Calu3 (cell line): ENCODE measurements around the gene PLK5. TPM values are rescaled to one million over a fixed set of nuclear protein-coding genes. Genes with fewer than 3 reads are reported as not detected.
"Not testable (repeated sequence)": the region's sequence is repeated elsewhere in the genome, so short reads cannot be mapped to it uniquely, and the experiment has no call there.

Experiments used
- Bru-seq: library from RNA; stranded (reverse); fragments of 400-500 nt; gene quantifications from one replicate; lab custom pipeline; 2021; lab: Mats Ljungman, UMichigan
- BruChase-seq, 2 experiments: library from RNA; stranded (reverse); fragments of 400-500 nt; gene quantifications; one replicate each; lab custom pipeline; 2021; lab: Mats Ljungman, UMichigan
- BruUV-seq: library from RNA; stranded (reverse); fragments of 400-500 nt; replicated peaks from 2 replicates; lab custom pipeline; 2021; lab: Mats Ljungman, UMichigan
- CTCF ChIA-PET: fragments of 300-600 bp; sonication (Branson Sonifier 250); formaldehyde crosslinking; loops from one replicate; lab custom pipeline; 2022; ENCODE audit warnings: antibody characterized with exemption; lab: Charles Lee
- DNase-seq: peaks from one replicate; pipeline ENCODE4 v3.0.0; 2022
- H3K27ac Mint-ChIP-seq: one replicate; pipeline ENCODE4 v1.8.0; 2022; ENCODE audit warnings: mixed read lengths; ENCODE audit not compliant: unreplicated experiment
- H3K27me3 Mint-ChIP-seq: one replicate; pipeline ENCODE4 v1.8.0; 2022; ENCODE audit warnings: mixed read lengths; ENCODE audit not compliant: unreplicated experiment
- H3K36me3 Mint-ChIP-seq: one replicate; pipeline ENCODE4 v1.8.0; 2022; ENCODE audit warnings: mild to moderate bottlenecking, moderate library complexity, mixed read lengths; ENCODE audit not compliant: insufficient read depth, unreplicated experiment
- H3K4me1 Mint-ChIP-seq: one replicate; pipeline ENCODE4 v1.8.0; 2022; ENCODE audit warnings: mild to moderate bottlenecking, low read depth, mixed read lengths; ENCODE audit not compliant: unreplicated experiment
- H3K4me3 Mint-ChIP-seq: one replicate; pipeline ENCODE4 v1.8.0; 2022; ENCODE audit warnings: mild to moderate bottlenecking, low read depth, moderate library complexity, mixed read lengths; ENCODE audit not compliant: unreplicated experiment
- H3K9me3 Mint-ChIP-seq: one replicate; pipeline ENCODE4 v1.8.0; 2022; ENCODE audit warnings: low read depth, mixed read lengths; ENCODE audit not compliant: unreplicated experiment
- intact Hi-C: fragments of 100-400 bp; cut with micrococcal nuclease; formaldehyde crosslinking; loops from one replicate; pipeline ENCODE4 v1.10.0; 2022; ENCODE audit not compliant: unreplicated experiment
- long read RNA-seq: library from polyadenylated mRNA; stranded (forward); transcript quantifications from one replicate; pipeline ENCODE4 v2.0.0, GENCODE V29; 2022
- total RNA-seq: library from RNA; stranded (reverse); gene quantifications from 2 replicates; pipeline ENCODE4 v1.2.3, GENCODE V29; 2022
- TF ChIP-seq, protein P1 (sequence below): fragments of 200-600 bp; IDR thresholded peaks from one replicate; pipeline ENCODE4 v1.8.0; 2022; ENCODE audit warnings: antibody characterized with exemption; ENCODE audit not compliant: unreplicated experiment

Gene PLK5, protein sequence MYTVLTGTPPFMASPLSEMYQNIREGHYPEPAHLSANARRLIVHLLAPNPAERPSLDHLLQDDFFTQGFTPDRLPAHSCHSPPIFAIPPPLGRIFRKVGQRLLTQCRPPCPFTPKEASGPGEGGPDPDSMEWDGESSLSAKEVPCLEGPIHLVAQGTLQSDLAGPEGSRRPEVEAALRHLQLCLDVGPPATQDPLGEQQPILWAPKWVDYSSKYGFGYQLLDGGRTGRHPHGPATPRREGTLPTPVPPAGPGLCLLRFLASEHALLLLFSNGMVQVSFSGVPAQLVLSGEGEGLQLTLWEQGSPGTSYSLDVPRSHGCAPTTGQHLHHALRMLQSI
- total RNA-seq (not detected in 2 replicates), Bru-seq, nascent RNA (not detected), BruChase-seq, experiment 1, labeled RNA remaining after a 6-hour chase (not detected), BruChase-seq, experiment 2, labeled RNA remaining after a 2-hour chase (not detected)
- long read RNA-seq, partial matches to known transcripts: 0 of 1 reads
- long read RNA-seq, other reads (novel, unspliced or antisense): 1 of 1 reads

DNA sequence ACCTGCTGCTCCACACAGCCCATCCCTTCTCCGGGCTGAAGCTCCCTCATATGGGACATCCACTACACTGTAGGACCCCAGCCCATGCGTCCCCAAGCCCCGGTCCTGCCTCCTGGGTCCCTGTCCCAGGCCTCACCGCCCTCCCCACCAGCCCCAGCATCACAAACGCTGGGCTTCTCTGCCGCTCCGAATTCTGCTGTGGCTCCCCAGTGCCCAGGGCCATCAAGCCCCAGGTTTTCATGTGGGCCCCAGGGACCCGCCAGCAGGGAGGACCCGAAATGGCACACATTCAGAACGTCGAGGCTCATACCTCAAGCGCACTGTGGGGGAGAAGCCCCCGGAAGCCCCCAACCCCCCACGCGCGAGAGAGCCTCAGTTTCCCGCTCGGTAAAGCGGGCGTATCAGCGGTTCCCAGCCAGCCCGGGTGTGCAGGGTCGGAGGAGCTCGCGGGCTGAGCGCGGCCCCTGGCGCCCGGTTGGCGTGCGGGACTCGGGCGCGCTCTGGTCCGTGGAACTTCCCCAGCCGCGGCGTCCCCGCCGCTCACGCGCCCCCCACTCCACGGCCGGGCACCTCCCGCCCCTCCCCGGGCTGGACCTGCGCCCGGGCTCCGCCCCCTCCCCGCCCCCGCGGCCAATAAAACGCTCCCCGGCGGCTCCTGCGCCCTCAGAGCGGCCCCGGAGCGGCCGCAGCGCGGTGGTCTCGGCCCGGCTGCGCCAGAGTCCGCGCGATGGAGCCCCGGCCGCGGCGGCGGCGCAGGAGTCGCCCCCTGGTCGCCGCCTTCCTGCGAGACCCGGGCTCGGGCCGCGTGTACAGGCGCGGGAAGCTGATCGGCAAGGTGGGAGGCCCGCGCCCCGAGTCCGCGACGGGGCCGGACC is at the start of gene PLK5:
PLK5 (plus strand) TSS at position 666 of the 875 bp plus-strand sequence. CDS start 2,920 bp downstream, outside the sequence.
- no peak within 1 kb of the TSS for H3K27ac Mint-ChIP-seq
- TF ChIP-seq, protein P1, sequence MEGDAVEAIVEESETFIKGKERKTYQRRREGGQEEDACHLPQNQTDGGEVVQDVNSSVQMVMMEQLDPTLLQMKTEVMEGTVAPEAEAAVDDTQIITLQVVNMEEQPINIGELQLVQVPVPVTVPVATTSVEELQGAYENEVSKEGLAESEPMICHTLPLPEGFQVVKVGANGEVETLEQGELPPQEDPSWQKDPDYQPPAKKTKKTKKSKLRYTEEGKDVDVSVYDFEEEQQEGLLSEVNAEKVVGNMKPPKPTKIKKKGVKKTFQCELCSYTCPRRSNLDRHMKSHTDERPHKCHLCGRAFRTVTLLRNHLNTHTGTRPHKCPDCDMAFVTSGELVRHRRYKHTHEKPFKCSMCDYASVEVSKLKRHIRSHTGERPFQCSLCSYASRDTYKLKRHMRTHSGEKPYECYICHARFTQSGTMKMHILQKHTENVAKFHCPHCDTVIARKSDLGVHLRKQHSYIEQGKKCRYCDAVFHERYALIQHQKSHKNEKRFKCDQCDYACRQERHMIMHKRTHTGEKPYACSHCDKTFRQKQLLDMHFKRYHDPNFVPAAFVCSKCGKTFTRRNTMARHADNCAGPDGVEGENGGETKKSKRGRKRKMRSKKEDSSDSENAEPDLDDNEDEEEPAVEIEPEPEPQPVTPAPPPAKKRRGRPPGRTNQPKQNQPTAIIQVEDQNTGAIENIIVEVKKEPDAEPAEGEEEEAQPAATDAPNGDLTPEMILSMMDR: no peak
- CTCF ChIA-PET: no interaction called here
- intact Hi-C loops: no loop called here
- no peak within 1 kb of the TSS for H3K4me3 Mint-ChIP-seq
- H3K4me1 Mint-ChIP-seq: peaks cover 7% of the 10 kb centered on the region
- BruUV-seq: no TSS peak
- no peaks in the 10 kb centered on the region for H3K36me3 Mint-ChIP-seq
- DNase-seq: no peak
- H3K9me3 Mint-ChIP-seq: no peaks in the 10 kb centered on the region
- H3K27me3 Mint-ChIP-seq: peaks cover 44% of the 10 kb centered on the region

DNA sequence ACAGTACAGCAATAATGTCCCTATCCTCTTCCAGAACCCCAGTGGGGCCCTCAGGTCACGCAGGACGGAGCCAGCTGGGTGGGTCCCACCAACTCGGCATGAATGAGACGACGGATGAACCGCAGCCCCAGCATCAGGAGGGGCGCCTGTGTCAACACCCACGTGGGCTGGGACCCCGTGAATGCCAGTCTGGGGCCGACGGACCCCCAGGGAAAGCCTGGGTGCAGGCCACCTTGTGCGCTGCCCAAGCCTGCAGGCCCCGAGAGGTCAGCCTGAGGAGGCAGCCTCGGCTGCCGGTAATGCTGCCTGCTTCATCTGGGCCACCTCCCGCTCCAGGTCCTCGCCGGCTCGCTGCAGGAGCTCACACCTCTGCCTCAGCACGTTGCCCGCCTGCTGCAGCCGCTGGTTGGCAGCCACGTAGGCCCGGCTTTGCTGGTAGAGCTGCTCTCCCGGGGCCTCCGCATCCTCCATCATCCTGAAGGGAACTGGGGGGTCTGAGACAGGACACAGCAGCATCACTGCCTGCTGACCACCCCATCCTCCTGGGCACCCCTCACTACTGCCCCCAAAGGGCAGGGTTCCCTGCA is 49.0 kb upstream of the PLK5 start:
- CTCF ChIA-PET: no interaction called here
- H3K27ac Mint-ChIP-seq: no peak overlapping the region
- H3K9me3 Mint-ChIP-seq: no peaks in the 10 kb centered on the region
- H3K4me3 Mint-ChIP-seq: no peak overlapping the region
- TF ChIP-seq, protein P1: no peak
- no TSS peak for BruUV-seq
- DNase-seq: no peak
- peaks cover 39% of the 10 kb centered on the region for H3K36me3 Mint-ChIP-seq
- H3K27me3 Mint-ChIP-seq: peaks cover 1% of the 10 kb centered on the region
- intact Hi-C loops: no loop called here
- H3K4me1 Mint-ChIP-seq: no peaks in the 10 kb centered on the region

DNA sequence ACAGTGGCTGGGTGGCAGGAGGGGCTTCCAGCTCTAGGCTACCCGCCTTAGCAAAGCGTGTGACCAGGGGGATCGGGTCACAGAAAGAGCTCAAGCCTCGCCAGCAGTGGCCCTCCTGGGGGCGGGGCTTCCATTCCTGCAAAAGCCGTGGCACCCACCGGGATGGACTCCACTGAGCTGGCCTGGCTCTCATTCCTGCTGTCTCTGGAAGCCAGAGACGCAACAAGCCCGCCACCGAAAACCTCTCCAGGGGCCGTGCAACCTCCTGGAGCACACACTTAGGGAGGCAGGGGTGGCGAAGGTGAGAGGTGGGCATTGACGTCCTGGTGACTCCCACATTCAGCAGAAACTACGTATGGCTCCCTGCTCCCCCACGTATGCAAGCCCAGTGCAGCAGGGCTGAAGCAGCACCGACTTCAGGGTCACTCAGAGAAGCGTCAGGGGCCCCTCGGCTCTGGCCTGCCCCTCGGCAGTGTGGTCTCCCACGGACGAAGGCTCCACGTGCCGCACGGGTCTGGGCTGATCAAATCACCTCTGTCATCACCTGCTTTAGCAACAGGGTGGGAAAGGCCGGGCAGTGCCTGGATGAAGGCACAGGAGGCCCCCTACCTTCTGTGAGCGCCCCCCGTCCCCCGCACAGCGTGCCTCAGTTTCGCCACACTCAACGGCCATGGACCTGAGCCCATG is 48.0 kb upstream of the PLK5 start:
- H3K4me1 Mint-ChIP-seq: no peaks in the 10 kb centered on the region
- no peak overlapping the region for H3K27ac Mint-ChIP-seq
- DNase-seq: no peak
- H3K27me3 Mint-ChIP-seq: peaks cover 12% of the 10 kb centered on the region
- TF ChIP-seq, protein P1: no peak
- no peak overlapping the region for H3K4me3 Mint-ChIP-seq
- H3K9me3 Mint-ChIP-seq: no peaks in the 10 kb centered on the region
- BruUV-seq: no TSS peak
- peaks cover 33% of the 10 kb centered on the region for H3K36me3 Mint-ChIP-seq
- CTCF ChIA-PET: no interaction called here
- intact Hi-C loops: no loop called here

DNA sequence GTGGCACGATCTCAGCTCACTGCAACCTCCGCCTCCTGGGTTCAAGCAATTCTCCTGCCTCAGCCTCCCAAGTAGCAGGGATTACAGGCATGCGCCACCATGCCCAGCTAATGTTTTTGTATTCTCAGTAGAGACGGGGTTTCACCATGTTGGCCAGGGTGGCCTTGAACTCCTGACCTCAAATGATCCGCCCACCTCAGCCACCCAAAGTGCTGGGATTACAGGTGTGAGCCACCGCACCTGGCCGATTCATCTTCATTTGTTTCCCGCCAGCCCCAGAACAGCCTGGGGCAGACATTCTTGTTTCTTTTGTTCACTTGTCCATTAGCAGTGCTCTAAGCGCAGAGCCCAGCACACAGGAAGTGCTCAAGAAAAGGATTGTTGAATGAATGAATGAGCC is 46.8 kb upstream of the PLK5 start:
- H3K36me3 Mint-ChIP-seq: peaks cover 33% of the 10 kb centered on the region
- intact Hi-C loops, H3K27ac Mint-ChIP-seq, CTCF ChIA-PET, BruUV-seq, DNase-seq, H3K9me3 Mint-ChIP-seq, H3K4me1 Mint-ChIP-seq: not testable (repeated sequence)
- peak overlapping the region; percentile 91 for H3K4me3 Mint-ChIP-seq
- peaks cover 15% of the 10 kb centered on the region for H3K27me3 Mint-ChIP-seq
